GM13976 (cell line): Measurements from ENCODE around the gene G2E3.

Experiments
- DNase-seq: peaks from one replicate; pipeline ENCODE4 v3.0.0; 2012; ENCODE audit warnings: low spot score
- in situ Hi-C: fragments of 300-500 bp; cut with MboI; formaldehyde crosslinking; loops from one replicate; pipeline ENCODE4 v1.12.0; 2022; ENCODE audit warnings: low sequenced_read_pairs, mixed read lengths, inconsistent platforms; ENCODE audit not compliant: unreplicated experiment
- TF ChIP-seq, protein P1 (sequence below): IDR thresholded peaks from 2 replicates; pipeline ENCODE4 v1.5.1; 2012; ENCODE audit warnings: borderline replicate concordance, mild to moderate bottlenecking; ENCODE audit not compliant: insufficient read depth; ENCODE audit errors: extremely low read depth, missing control alignments, control extremely low read depth

The G2E3 gene

DNA sequence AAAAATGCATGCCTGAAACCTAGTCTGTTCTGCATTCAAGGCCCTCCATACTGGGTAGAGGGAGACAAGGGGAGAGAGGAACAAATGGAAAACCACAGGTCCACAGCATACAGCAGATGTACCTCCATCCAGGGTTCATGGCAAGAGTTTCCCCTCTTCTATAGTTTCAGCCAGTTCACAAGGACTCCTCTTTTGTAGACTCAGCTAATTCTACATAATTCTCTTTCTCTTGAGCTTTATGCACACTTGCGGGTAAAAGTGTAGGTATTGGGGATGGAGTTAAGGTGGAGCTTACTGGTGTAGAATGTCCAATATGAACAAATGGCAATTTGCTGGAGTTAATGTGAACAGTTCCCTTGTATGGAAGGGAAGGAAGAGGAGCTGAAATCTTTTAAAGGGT is 23.4 kb downstream of the G2E3 start:
- no peak for DNase-seq
- in situ Hi-C loops = no loop called here
- TF ChIP-seq, protein P1, sequence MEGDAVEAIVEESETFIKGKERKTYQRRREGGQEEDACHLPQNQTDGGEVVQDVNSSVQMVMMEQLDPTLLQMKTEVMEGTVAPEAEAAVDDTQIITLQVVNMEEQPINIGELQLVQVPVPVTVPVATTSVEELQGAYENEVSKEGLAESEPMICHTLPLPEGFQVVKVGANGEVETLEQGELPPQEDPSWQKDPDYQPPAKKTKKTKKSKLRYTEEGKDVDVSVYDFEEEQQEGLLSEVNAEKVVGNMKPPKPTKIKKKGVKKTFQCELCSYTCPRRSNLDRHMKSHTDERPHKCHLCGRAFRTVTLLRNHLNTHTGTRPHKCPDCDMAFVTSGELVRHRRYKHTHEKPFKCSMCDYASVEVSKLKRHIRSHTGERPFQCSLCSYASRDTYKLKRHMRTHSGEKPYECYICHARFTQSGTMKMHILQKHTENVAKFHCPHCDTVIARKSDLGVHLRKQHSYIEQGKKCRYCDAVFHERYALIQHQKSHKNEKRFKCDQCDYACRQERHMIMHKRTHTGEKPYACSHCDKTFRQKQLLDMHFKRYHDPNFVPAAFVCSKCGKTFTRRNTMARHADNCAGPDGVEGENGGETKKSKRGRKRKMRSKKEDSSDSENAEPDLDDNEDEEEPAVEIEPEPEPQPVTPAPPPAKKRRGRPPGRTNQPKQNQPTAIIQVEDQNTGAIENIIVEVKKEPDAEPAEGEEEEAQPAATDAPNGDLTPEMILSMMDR = no peak

DNA sequence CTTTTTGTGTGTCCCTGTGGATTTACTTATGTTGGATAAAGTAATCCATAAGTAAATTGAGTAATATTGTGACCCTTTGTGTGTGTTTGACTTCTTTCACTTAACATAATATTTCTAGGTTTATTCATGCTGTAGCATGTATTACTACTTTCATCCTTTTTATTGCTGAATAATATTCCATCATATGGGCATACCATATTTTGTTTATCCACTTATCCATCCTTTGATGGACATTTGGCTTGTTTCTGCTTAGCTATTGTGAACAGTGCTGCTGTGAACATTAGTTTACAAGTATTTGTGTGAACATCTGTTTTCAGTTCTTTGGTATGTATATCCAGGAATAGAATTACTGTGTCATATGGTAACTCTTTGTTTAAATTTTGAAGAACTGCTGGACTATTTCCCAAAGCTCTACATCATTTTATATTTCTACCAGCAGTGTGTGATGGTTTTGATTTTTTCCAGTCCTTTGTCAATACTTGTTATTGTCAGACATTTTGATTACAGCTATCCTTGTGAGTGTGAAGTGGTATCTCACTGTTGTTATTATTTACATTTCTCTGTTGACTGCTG is 25.2 kb downstream of the G2E3 start:
- DNase-seq = no peak
- in situ Hi-C loops = no loop called here
- TF ChIP-seq, protein P1 = no peak

DNA sequence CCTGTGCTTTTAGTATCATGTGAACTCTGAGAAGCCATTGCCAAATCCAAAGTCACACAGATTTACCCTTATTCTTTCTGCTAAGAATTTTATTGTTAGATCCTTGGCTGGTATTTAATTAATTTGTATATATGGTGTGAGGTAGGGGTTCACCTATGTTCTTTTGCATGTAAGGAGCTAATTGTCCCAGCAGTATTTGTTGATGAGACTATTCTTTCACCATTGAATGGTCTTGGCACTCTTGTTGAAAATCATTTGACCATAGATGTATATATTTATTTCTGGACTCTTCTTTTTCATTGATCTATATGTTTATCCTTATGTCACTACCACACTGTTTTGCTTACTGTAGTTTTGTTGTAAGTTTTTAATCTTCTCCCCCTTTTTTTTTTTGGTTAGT is 26.2 kb downstream of the G2E3 start:
- no peak for DNase-seq
- in situ Hi-C loops = no loop called here
- TF ChIP-seq, protein P1 = no peak

DNA sequence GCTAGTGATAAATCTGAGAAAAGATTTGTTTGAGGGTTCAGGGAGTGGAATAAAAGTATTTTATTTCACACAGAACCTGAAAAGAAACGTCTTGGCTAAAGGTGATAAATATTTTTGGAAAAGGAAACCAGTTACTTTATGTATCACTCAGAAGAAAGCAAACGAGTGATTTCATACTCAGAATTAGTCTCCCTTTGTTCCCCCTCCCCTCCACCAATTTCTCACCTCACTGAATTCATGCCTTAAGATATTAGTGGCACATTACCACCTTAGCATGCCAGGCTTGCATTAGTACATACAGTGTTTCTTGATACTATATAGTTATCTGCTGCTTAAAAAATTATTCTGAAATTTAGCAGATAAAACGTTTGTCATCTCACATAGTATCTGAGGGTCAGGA is 28.2 kb downstream of the G2E3 start:
- in situ Hi-C loops = no loop called here
- TF ChIP-seq, protein P1 = no peak
- no peak for DNase-seq

DNA sequence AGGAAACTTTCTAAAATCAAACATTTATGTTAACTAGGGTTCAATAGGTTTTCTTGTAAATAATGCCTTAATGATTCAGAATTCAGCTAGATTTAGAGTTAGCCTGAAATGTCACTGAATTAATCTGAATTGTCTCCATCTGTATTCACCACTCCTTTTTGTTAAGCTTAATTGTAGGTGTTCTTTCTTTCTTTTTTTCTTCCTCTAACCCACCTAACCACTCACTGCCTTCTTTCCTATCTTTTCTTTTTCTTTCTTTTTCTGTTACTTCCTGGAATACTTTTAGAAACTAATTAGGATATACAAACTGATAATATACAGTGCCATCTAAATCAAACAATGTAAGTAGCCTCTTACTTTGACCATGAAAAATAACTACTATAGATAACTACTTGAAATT is 29.9 kb downstream of the G2E3 start:
- TF ChIP-seq, protein P1 = no peak

DNA sequence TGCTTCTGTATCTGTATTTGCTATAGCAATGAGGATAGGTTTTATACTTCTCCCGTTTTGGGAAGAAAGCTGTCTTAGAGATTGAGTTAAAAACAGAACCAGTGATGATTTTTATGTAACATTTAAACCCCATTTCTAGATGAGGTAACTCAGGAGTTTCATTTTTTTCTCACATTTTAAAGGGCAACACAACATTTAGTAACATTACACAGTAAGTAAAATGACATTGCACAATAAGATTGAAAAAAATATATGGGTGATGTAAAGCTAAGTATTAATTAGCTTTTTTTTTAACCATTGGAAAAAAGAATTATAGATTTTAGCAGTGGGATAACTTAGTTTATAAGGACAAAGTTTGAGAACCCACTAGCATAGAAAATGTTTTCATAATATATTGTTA is 38.0 kb downstream of the G2E3 start:
- in situ Hi-C loops = no loop called here
- no peak for DNase-seq
- TF ChIP-seq, protein P1 = no peak

More for the DNA sequence above, 29.9 kb downstream of the G2E3 start:
- DNase-seq = no peak
- in situ Hi-C loops = no loop called here
